GM21381 (cell line): ENCODE data around the gene PRPF38B.
"Not testable (repeated sequence)": the region's sequence is repeated elsewhere in the genome, so short reads cannot be mapped to it uniquely, and the experiment has no call there.

Source experiments
- ATAC-seq: cut with Tn5 transposase; IDR thresholded peaks from one replicate; pipeline ENCODE4 v1.9.1; 2021; ENCODE audit warnings: mild to moderate bottlenecking, moderate library complexity; ENCODE audit not compliant: unreplicated experiment

Gene PRPF38B

GRCh38 chr1:108691942-108692723 is at the start of gene PRPF38B:
TSS of gene PRPF38B (plus strand) at chr1:108692310. CDS start at chr1:108692592, 282 bp downstream.
- ATAC-seq: peak; percentile 92

GRCh38 chr1:108643492-108644335 is 48.4 kb upstream of the PRPF38B start:
- ATAC-seq: no peak

- no peak for ATAC-seq
These were observed 47.1 kb upstream of the PRPF38B start for GRCh38 chr1:108644984-108645383.

- no peak for ATAC-seq
These were observed 46.4 kb upstream of the PRPF38B start for GRCh38 chr1:108645564-108646184.

GRCh38 chr1:108646265-108646647 is 45.9 kb upstream of the PRPF38B start:
- no peak for ATAC-seq

- no peak for ATAC-seq
These were observed 45.4 kb upstream of the PRPF38B start for GRCh38 chr1:108646648-108647269.

- ATAC-seq: no peak
These were observed 38.5 kb upstream of the PRPF38B start for GRCh38 chr1:108653431-108654105.

- no peak for ATAC-seq
These were observed 34.6 kb upstream of the PRPF38B start for GRCh38 chr1:108657356-108658080.

GRCh38 chr1:108661030-108661609 is 31.0 kb upstream of the PRPF38B start, which contains the start of gene HENMT1:
TSS of gene HENMT1 (minus strand) at chr1:108661093. CDS start at chr1:108659884, 1,209 bp downstream.
- peak; percentile 88 for ATAC-seq

- no peak for ATAC-seq
These were observed 29.0 kb upstream of the PRPF38B start for GRCh38 chr1:108663074-108663473.

GRCh38 chr1:108664481-108664880 is 27.6 kb upstream of the PRPF38B start:
- ATAC-seq: no peak

GRCh38 chr1:108665067-108665466 is 27.0 kb upstream of the PRPF38B start:
- no peak for ATAC-seq

GRCh38 chr1:108665771-108666170 is 26.3 kb upstream of the PRPF38B start:
- ATAC-seq: no peak

GRCh38 chr1:108667422-108667821 is 24.7 kb upstream of the PRPF38B start:
- ATAC-seq: not testable (repeated sequence)

- ATAC-seq: no peak
These were observed 23.3 kb upstream of the PRPF38B start for GRCh38 chr1:108668777-108669176.

GRCh38 chr1:108669679-108670078 is 22.4 kb upstream of the PRPF38B start:
- no peak for ATAC-seq

- ATAC-seq: no peak
These were observed 21.9 kb upstream of the PRPF38B start for GRCh38 chr1:108670131-108670773.

GRCh38 chr1:108671143-108671542 is 21.0 kb upstream of the PRPF38B start:
- ATAC-seq: no peak

- no peak for ATAC-seq
These were observed 13.4 kb upstream of the PRPF38B start for GRCh38 chr1:108678706-108679105.
